GM12892 (cell line): ENCODE results near the gene TBC1D9B.

Experiments
- POLR2A ChIP-seq: IDR thresholded peaks from 2 replicates; pipeline ENCODE4 v1.6.1; 2011; ENCODE audit warnings: low read depth, low read length, control low read depth
- POLR2AphosphoS5 ChIP-seq: IDR thresholded peaks from 2 replicates; pipeline ENCODE4 v1.6.1; 2011; ENCODE audit warnings: low read depth, low read length, control low read depth

DNA sequence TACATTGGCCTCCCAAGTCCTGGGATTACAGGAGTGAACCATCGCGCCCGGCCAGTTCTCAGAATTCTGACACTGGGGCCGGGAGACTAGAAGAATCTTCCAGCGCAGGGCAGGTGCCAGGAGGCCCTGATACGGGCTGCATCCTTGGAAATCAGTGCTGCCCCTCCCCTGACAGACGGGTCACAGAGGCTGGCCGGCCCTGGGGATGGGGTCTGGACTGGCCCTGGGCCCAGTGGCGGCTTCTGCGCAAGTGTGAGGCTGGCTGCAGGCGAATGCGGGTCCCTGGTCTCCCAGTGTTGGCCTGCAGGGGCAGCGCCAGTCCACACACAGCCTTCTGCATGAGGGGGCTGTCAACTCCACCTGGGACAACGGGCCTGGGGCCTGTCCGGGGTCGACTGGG, 831 bp upstream of the TBC1D9B start:
- TF ChIP-seq POLR2AphosphoS5: no peak
- TF ChIP-seq POLR2A: no peak
